Measurements from ENCODE around the gene FOXC1. TPM values are rescaled to one million over a fixed set of nuclear protein-coding genes. Genes with fewer than 3 reads are reported as not detected.

FOXC1 gene
- total and polyA plus RNA-seq, 10 of the 15 experiments (the other 5 are each of a cell fraction or from before 2014, with no cell fraction given) = 0.13 to 1.5 (median 0.48) TPM; not detected in 2

DNA sequence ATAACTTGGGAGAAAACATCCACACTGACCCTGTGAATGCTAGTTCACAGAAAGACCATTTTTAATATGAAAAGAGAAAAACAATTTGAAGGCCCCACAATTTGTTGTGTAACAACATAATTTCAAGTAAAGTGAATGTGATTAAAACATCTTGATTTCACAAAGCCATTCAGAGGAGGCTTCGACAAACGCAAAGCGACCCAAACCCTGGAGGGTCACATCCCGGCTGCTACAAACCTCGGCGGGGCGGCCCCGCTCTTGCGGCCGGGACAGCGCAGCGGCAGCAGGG lies 14.0 kb downstream of the FOXC1 start:
- Histone ChIP-seq H3K9me3 (replicated peaks; ENCODE audit: control insufficient read depth, insufficient read depth, low read length) (no peaks in the 10 kb centered on the region), H3K27me3 (replicated peaks in 1 of 2; ENCODE audit: control insufficient read depth in 2 of 2, insufficient read depth in 2 of 2, low read length in 1 of 2) (peaks cover 4 to 10% of the 10 kb centered on the region in 2 experiments), H3K36me3 (ENCODE audit: control insufficient read depth in 2 of 2, insufficient read depth in 2 of 2, low read length in 1 of 2) (no peaks in the 10 kb centered on the region), H3K79me2 (ENCODE audit: control insufficient read depth, insufficient read depth, low read length) (no peaks in the 10 kb centered on the region), H3K4me3 (peak overlapping the region; percentile 80; the same call in 1 of the 2 replicates), H2AFZ (ENCODE audit: control insufficient read depth, low read depth, low read length) (no peak overlapping the region), H4K20me1 (ENCODE audit: control insufficient read depth, insufficient read depth) (peaks cover 3% of the 10 kb centered on the region; the same call in 1 of the 2 replicates), H3K9ac (ENCODE audit: control insufficient read depth, insufficient read depth, low read length) (no peak overlapping the region), H3K27ac (ENCODE audit: control insufficient read depth, insufficient read depth) (no peak overlapping the region), H3K4me2 (ENCODE audit: control insufficient read depth, insufficient read depth) (no peak overlapping the region), H3K4me1 (ENCODE audit: control insufficient read depth, insufficient read depth, low read length) (peaks cover 5% of the 10 kb centered on the region)
- POLR2A ChIA-PET = interaction anchor here (0.7 kb wide), 1 partner anchor 100 kb away, joined by 3 read pairs; no protein-coding TSS in a partner anchor
- intact Hi-C loops (cut with micrococcal nuclease; ENCODE audit: unreplicated experiment) = no loop called here
- in situ Hi-C loops (cut with MboI) = no loop called here
- SMC1A ChIA-PET (ENCODE audit: uncharacterized antibody, unreplicated experiment) = no interaction called here
- ATAC-seq = no peak
- 98% methylated on average over 12 of the region's 12 CpGs for WGBS (ENCODE audit: insufficient coverage, insufficient replicate concordance, low lambda C conversion rate, missing lambda C conversion rate)
- no TSS peak for BruUV-seq (replicated peaks)
- DNase-seq (ENCODE audit: low read depth, low spot score) = no peak
- no peak for FAIRE-seq
- TF ChIP-seq, protein P1, sequence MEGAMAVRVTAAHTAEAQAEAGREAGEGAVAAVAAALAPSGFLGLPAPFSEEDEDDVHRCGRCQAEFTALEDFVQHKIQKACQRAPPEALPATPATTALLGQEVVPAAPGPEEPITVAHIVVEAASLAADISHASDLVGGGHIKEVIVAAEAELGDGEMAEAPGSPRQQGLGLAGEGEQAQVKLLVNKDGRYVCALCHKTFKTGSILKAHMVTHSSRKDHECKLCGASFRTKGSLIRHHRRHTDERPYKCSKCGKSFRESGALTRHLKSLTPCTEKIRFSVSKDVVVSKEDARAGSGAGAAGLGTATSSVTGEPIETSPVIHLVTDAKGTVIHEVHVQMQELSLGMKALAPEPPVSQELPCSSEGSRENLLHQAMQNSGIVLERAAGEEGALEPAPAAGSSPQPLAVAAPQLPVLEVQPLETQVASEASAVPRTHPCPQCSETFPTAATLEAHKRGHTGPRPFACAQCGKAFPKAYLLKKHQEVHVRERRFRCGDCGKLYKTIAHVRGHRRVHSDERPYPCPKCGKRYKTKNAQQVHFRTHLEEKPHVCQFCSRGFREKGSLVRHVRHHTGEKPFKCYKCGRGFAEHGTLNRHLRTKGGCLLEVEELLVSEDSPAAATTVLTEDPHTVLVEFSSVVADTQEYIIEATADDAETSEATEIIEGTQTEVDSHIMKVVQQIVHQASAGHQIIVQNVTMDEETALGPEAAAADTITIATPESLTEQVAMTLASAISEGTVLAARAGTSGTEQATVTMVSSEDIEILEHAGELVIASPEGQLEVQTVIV (IDR thresholded peaks at IDR 0.05; ENCODE audit: borderline replicate concordance, partially characterized antibody) = no peak
- TF ChIP-seq ETV6 (conservative IDR thresholded peaks at IDR 0.05 in 1 of 2, IDR thresholded peaks at IDR 0.05 in 1 of 2; ENCODE audit: borderline replicate concordance in 1 of 2, low read depth in 1 of 2) = no peak
- TF ChIP-seq, protein P2, sequence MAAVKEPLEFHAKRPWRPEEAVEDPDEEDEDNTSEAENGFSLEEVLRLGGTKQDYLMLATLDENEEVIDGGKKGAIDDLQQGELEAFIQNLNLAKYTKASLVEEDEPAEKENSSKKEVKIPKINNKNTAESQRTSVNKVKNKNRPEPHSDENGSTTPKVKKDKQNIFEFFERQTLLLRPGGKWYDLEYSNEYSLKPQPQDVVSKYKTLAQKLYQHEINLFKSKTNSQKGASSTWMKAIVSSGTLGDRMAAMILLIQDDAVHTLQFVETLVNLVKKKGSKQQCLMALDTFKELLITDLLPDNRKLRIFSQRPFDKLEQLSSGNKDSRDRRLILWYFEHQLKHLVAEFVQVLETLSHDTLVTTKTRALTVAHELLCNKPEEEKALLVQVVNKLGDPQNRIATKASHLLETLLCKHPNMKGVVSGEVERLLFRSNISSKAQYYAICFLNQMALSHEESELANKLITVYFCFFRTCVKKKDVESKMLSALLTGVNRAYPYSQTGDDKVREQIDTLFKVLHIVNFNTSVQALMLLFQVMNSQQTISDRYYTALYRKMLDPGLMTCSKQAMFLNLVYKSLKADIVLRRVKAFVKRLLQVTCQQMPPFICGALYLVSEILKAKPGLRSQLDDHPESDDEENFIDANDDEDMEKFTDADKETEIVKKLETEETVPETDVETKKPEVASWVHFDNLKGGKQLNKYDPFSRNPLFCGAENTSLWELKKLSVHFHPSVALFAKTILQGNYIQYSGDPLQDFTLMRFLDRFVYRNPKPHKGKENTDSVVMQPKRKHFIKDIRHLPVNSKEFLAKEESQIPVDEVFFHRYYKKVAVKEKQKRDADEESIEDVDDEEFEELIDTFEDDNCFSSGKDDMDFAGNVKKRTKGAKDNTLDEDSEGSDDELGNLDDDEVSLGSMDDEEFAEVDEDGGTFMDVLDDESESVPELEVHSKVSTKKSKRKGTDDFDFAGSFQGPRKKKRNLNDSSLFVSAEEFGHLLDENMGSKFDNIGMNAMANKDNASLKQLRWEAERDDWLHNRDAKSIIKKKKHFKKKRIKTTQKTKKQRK (IDR thresholded peaks at IDR 0.05; ENCODE audit: low read depth, low read length) = no peak
- TF ChIP-seq POLR2AphosphoS2 (IDR thresholded peaks at IDR 0.05; ENCODE audit: low read depth, low read length) = no peak
- TF ChIP-seq, protein P3, sequence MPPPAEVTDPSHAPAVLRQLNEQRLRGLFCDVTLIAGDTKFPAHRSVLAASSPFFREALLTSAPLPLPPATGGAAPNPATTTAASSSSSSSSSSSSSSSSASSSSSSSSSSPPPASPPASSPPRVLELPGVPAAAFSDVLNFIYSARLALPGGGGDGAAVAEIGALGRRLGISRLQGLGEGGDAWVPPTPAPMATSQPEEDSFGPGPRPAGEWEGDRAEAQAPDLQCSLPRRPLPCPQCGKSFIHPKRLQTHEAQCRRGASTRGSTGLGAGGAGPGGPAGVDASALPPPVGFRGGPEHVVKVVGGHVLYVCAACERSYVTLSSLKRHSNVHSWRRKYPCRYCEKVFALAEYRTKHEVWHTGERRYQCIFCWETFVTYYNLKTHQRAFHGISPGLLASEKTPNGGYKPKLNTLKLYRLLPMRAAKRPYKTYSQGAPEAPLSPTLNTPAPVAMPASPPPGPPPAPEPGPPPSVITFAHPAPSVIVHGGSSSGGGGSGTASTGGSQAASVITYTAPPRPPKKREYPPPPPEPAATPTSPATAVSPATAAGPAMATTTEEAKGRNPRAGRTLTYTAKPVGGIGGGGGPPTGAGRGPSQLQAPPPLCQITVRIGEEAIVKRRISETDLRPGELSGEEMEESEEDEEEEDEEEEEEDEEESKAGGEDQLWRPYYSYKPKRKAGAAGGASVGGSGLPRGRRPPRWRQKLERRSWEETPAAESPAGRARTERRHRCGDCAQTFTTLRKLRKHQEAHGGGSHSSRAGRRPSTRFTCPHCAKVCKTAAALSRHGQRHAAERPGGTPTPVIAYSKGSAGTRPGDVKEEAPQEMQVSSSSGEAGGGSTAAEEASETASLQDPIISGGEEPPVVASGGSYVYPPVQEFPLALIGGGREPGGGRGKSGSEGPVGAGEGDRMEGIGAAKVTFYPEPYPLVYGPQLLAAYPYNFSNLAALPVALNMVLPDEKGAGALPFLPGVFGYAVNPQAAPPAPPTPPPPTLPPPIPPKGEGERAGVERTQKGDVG (CRISPR knock-in tag; IDR thresholded peaks at IDR 0.05) = no peak
- TF ChIP-seq NR2C1 (IDR thresholded peaks at IDR 0.05) = no peak
- TF ChIP-seq, protein P4, sequence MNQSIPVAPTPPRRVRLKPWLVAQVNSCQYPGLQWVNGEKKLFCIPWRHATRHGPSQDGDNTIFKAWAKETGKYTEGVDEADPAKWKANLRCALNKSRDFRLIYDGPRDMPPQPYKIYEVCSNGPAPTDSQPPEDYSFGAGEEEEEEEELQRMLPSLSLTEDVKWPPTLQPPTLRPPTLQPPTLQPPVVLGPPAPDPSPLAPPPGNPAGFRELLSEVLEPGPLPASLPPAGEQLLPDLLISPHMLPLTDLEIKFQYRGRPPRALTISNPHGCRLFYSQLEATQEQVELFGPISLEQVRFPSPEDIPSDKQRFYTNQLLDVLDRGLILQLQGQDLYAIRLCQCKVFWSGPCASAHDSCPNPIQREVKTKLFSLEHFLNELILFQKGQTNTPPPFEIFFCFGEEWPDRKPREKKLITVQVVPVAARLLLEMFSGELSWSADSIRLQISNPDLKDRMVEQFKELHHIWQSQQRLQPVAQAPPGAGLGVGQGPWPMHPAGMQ (IDR thresholded peaks at IDR 0.05; ENCODE audit: borderline replicate concordance) = no peak
- RAD21 ChIA-PET (ENCODE audit: unreplicated experiment) = no interaction called here
- CTCF ChIA-PET = interaction anchor here (0.7 to 1.8 kb wide), 2 partner anchors 27 to 480 kb away, joined by 3 to 7 read pairs; no protein-coding TSS in a partner anchor

All from GM12878 (cell line).